HG03565 (cell line): ENCODE results near the gene ANO7.

Experiments
- ATAC-seq: cut with Tn5 transposase; IDR thresholded peaks from one replicate; pipeline ENCODE4 v1.9.1; 2021; ENCODE audit warnings: mild to moderate bottlenecking, moderate library complexity; ENCODE audit not compliant: unreplicated experiment

ANO7 gene

DNA sequence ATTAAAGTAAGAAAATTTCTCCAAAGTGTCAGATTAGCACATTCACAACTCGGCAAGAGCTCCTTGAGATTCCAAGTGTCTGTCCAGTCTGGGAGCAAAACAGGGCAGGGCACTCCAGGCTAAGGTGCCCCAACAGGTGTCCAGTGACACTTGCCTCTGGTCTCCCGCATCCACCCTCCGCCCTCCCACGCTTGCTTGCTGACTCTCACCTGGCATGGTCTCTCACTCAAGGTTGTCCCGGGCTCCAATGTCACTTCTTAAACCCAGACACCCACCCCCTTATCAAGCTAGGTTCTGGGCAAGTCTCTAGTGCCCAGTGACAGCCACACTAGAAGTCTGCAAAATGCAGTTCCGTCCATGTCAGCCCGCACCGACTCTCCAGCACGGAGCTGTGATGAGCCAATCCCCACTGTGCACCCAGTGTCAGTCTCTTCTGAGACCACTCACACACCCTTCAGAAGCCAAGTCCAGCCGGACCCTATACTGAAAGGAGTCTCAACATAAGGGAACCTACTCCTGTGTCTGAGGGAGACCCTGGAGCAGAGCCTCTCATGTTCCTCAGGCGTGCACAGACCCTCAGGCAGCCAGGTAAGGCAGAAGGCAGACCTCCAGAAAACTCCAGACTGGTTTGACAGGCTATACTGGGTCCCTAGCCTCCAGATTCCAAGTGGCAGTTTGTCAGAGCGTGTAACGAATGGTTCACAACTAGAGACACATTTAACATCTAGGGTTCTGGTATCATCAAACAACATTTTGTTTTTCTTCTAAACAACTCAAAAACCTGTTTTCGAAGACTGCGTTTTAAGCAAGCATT is 81.4 kb downstream of the ANO7 start:
- ATAC-seq = no peak

DNA sequence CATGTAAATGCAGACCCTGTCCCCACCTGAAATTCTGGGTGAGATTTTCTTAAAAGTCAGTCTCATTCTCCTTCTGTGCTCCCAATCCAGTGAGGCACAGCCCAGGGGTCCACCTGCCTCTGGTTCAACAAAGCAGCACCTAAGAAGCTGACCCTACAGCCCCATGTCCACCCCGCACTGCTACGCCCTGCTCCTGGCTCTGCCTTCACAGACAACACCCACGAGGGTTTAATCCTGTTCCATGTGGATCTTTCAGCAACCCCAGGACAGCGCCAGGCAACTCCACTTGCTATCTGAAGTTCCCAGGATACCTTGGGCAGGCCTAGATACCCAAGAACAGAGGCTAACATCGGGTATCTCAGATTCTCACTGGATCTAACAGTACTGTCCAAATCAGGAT is 82.1 kb downstream of the ANO7 start:
- ATAC-seq = no peak

GRCh38 chr2:241271706-241272302 is 83.3 kb downstream of the ANO7 start:
- ATAC-seq = peak; percentile 17

- peak; percentile 43 for ATAC-seq
These were observed 84.1 kb downstream of the ANO7 start for GRCh38 chr2:241272303-241273209.

GRCh38 chr2:241273210-241274020 is 84.9 kb downstream of the ANO7 start:
- no peak for ATAC-seq

GRCh38 chr2:241274127-241274526 is 85.7 kb downstream of the ANO7 start:
- no peak for ATAC-seq
